ENCODE results near the gene ARHGEF10L. TPM values are rescaled to one million over a fixed set of nuclear protein-coding genes. Genes with fewer than 3 reads are reported as not detected.

Gene ARHGEF10L
- total RNA-seq, 1 experiment from 2014 or later = 3.3 TPM

DNA sequence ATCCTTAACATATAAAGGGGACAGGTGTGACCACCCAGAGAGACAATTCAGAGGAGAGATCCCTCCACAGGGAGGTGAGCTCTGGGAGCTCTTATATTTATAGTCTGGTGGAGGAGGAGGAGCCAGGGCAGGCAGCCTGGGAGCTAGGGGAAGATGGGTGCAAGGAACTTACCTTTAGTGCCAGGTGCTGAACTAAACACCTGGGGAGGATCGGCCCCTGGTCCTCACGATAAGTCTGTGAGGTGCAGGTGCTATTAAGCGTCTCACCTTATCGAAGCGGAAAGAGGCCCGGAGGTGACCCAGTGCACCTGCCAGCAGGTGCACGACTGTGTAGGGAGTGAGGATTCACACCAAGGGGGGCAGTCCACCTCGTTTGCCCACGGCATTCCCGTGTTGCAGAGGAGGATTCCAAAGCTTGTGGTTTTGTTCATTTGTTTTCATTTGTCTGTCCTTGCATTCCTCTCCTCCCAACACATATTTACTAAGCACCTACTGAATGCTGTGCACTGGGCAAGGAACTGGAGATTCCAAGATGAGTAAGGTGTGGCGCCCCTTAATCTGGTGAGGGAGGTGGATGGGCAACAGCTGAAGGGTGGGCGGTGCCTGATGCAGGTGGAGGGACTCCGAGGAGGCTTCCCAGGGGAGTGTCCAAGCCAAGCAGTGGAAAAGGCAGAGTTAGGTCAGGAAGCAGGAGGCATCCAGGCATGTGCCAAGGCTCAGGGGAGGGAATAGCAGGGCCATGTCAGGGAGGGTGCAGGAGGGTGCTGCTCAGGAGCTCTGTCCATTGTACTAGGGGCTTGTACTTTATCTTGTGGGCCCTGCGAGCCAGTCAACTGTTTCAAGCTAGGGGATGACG lies 11.5 kb downstream of the ARHGEF10L start:
- H3K36me3 ChIP-seq (ENCODE audit: insufficient read depth, low read length, poor library complexity, severe bottlenecking) = no peaks in the 10 kb centered on the region
- intact Hi-C loops (cut with micrococcal nuclease; ENCODE audit: unreplicated experiment) = no loop called here
- TF ChIP-seq, protein P1, sequence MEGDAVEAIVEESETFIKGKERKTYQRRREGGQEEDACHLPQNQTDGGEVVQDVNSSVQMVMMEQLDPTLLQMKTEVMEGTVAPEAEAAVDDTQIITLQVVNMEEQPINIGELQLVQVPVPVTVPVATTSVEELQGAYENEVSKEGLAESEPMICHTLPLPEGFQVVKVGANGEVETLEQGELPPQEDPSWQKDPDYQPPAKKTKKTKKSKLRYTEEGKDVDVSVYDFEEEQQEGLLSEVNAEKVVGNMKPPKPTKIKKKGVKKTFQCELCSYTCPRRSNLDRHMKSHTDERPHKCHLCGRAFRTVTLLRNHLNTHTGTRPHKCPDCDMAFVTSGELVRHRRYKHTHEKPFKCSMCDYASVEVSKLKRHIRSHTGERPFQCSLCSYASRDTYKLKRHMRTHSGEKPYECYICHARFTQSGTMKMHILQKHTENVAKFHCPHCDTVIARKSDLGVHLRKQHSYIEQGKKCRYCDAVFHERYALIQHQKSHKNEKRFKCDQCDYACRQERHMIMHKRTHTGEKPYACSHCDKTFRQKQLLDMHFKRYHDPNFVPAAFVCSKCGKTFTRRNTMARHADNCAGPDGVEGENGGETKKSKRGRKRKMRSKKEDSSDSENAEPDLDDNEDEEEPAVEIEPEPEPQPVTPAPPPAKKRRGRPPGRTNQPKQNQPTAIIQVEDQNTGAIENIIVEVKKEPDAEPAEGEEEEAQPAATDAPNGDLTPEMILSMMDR (conservative IDR thresholded peaks at IDR 0.05; ENCODE audit: low read depth, low read length) = no peak
- no peak for TF ChIP-seq EZH2 (IDR thresholded peaks at IDR 0.05; ENCODE audit: borderline replicate concordance, low read depth, low read length, poor library complexity, severe bottlenecking)
- CTCF ChIA-PET = no interaction called here
- DNase-seq (ENCODE audit: low spot score) = no peak
- H3K4me1 ChIP-seq (ENCODE audit: insufficient read depth, low read length, poor library complexity, severe bottlenecking) = no peaks in the 10 kb centered on the region
- no peak overlapping the region for H3K27ac ChIP-seq (ENCODE audit: low read depth, low read length, poor library complexity, severe bottlenecking)
- H3K4me3 ChIP-seq (ENCODE audit: low read depth, low read length, poor library complexity, severe bottlenecking) = no peak overlapping the region
- no peaks in the 10 kb centered on the region for H3K9me3 ChIP-seq (ENCODE audit: low read depth, low read length, poor library complexity, severe bottlenecking)
- BruUV-seq (replicated peaks) = no TSS peak
- H3K27me3 ChIP-seq (replicated peaks; ENCODE audit: insufficient read depth, low read depth, low read length, poor library complexity) = no peaks in the 10 kb centered on the region
- POLR2A ChIA-PET (ENCODE audit: low non-redundant PET) = no interaction called here

DNA sequence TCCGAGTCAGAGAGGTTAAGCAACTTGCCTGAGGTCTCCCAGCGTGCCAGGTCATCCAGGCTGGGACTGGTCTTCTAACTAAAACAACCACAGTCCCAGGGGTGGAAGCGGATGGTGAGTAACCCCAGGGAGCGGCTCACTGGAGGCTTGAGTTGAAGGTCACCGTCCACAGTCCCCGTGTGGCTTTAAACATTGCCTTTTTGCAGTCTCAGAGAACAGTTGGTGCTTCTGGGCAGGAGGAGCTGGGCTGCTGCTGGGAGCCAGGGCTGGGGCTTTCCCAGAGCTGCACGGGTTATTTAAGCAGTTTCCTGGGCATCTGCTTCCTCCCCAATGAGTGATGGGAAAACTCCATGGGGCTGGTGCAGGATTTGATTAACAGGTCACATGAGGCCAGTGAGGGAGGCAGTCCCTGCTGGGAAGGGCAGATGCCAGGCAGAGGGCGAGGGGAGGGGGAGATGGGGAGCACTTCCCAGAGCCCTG lies 12.3 kb downstream of the ARHGEF10L start:
- Histone ChIP-seq H3K4me3 (ENCODE audit: low read depth, low read length, poor library complexity, severe bottlenecking) (no peak overlapping the region), H3K27ac (ENCODE audit: low read depth, low read length, poor library complexity, severe bottlenecking) (no peak overlapping the region), H3K36me3 (ENCODE audit: insufficient read depth, low read length, poor library complexity, severe bottlenecking) (no peaks in the 10 kb centered on the region), H3K27me3 (replicated peaks; ENCODE audit: insufficient read depth, low read depth, low read length, poor library complexity) (no peaks in the 10 kb centered on the region), H3K4me1 (ENCODE audit: insufficient read depth, low read length, poor library complexity, severe bottlenecking) (no peaks in the 10 kb centered on the region), H3K9me3 (ENCODE audit: low read depth, low read length, poor library complexity, severe bottlenecking) (no peaks in the 10 kb centered on the region)
- intact Hi-C loops (cut with micrococcal nuclease; ENCODE audit: unreplicated experiment) = no loop called here
- ChIA-PET POLR2A (ENCODE audit: low non-redundant PET) (no interaction called here), CTCF (interaction anchor here (0.5 to 0.6 kb wide), 2 partner anchors 49 to 67 kb away, joined by 3 to 9 read pairs; no protein-coding TSS in a partner anchor)
- no peak for TF ChIP-seq EZH2 (IDR thresholded peaks at IDR 0.05; ENCODE audit: borderline replicate concordance, low read depth, low read length, poor library complexity, severe bottlenecking)
- TF ChIP-seq, protein P1 (conservative IDR thresholded peaks at IDR 0.05; ENCODE audit: low read depth, low read length) = no peak
- DNase-seq (ENCODE audit: low spot score) = no peak
- no TSS peak for BruUV-seq (replicated peaks)

- TF ChIP-seq, protein P1 (conservative IDR thresholded peaks at IDR 0.05; ENCODE audit: low read depth, low read length) = no peak
- TF ChIP-seq EZH2 (IDR thresholded peaks at IDR 0.05; ENCODE audit: borderline replicate concordance, low read depth, low read length, poor library complexity, severe bottlenecking) = no peak
- intact Hi-C loops (cut with micrococcal nuclease; ENCODE audit: unreplicated experiment) = no loop called here
- ChIA-PET CTCF (no interaction called here), POLR2A (ENCODE audit: low non-redundant PET) (no interaction called here)
- Histone ChIP-seq H3K27ac (ENCODE audit: low read depth, low read length, poor library complexity, severe bottlenecking) (no peak overlapping the region), H3K4me1 (ENCODE audit: insufficient read depth, low read length, poor library complexity, severe bottlenecking) (no peaks in the 10 kb centered on the region), H3K36me3 (ENCODE audit: insufficient read depth, low read length, poor library complexity, severe bottlenecking) (no peaks in the 10 kb centered on the region), H3K27me3 (replicated peaks; ENCODE audit: insufficient read depth, low read depth, low read length, poor library complexity) (no peaks in the 10 kb centered on the region), H3K4me3 (ENCODE audit: low read depth, low read length, poor library complexity, severe bottlenecking) (no peak overlapping the region), H3K9me3 (ENCODE audit: low read depth, low read length, poor library complexity, severe bottlenecking) (no peaks in the 10 kb centered on the region)
- no peak for DNase-seq (ENCODE audit: low spot score)
- BruUV-seq (replicated peaks) = no TSS peak
Observed at GRCh38 chr1:17553975-17554700, 14.6 kb downstream of the ARHGEF10L start.
